ENCODE results near the gene WDR75.
"Not testable (repeated sequence)": the region's sequence is repeated elsewhere in the genome, so short reads cannot be mapped to it uniquely, and the experiment has no call there.

The WDR75 gene

DNA sequence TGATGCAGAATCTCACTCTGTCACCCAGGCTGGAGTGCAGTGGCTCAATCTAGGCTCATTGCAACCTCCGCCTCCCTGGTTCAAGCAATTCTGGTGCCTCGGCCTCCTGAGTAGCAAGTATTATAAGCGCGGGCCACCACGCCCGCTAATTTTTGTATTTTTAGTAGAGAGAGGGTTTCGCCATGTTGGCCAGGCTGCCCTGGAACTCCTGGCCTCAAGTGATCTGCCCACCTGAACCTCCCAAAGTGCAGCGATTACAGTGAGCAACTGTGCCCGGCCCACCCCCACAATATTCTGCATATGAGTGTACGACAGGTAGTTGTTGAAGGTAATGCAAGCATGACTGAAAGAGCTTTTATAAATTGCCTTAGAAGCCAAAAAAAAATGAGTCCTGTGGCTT, 1.2 kb downstream of the WDR75 start:
- DNase-seq: no peak

- DNase-seq: no peak
Measured at GRCh38 chr2:189444322-189444721, 3.0 kb downstream of the WDR75 start.

- DNase-seq: no peak
Measured at GRCh38 chr2:189446780-189447179, 5.5 kb downstream of the WDR75 start.

DNA sequence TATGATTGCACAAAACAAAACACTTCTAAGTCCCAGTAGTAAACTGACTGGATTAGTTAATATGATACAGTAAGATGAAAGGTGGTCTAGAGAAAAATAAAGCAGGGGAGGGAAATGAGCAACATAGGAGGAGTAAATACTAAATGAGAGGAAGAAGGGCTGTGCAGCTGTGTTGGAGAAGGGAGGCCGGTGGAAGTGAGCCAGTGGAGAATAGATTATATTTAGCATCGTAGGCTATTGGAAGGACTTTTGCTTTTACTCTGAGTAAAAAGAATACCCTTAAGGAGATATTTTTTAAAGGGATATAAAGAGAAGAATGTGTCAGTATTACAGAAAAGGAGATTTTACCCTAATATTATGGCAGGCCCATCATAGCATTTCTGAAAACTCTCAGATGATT, 12.7 kb downstream of the WDR75 start:
- no peak for DNase-seq

DNA sequence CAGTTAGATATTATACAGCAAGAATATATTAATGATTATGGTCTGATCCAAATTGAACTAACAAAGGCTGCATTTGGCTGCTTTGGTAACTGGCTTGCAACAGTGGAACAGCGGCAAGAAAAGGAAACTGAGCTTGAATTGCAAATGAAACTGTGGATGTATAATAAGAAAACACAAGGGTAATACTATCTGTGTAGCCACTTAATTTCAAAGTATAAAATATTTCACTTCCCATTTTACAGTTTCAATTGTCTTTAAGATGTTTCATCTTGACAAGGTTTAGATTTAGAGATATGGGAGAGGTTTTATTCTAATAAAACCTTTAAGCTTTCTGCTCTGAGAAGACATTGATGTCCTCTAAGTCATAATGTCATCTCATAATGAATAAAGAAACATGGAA, 23.8 kb downstream of the WDR75 start:
- no peak for DNase-seq

DNA sequence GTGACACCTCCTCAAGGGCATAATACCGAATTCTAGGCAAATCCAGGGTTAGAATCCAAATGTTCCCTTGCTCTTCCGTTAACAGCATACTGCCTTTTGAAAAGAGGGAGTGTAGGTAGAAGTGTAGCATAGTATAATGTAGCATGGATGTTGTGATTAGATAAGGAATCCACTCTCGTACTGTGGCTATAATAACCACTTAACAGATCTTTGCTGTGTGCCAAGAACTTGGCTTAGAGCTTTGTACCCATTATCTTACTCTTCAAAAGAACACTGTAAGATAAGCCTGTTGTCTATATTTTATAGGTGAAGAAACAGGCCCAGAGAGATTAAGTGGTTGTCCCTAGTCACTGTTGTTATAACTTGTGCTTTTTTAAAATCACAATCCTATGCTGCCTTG, 24.2 kb downstream of the WDR75 start:
- no peak for DNase-seq

GRCh38 chr2:189466046-189466445, 24.8 kb downstream of the WDR75 start:
- DNase-seq: no peak

GRCh38 chr2:189466656-189467055, 25.4 kb downstream of the WDR75 start:
- no peak for DNase-seq

GRCh38 chr2:189467160-189467559, 25.9 kb downstream of the WDR75 start:
- no peak for DNase-seq

- no peak for DNase-seq
Measured at GRCh38 chr2:189467593-189467992, 26.3 kb downstream of the WDR75 start.

DNA sequence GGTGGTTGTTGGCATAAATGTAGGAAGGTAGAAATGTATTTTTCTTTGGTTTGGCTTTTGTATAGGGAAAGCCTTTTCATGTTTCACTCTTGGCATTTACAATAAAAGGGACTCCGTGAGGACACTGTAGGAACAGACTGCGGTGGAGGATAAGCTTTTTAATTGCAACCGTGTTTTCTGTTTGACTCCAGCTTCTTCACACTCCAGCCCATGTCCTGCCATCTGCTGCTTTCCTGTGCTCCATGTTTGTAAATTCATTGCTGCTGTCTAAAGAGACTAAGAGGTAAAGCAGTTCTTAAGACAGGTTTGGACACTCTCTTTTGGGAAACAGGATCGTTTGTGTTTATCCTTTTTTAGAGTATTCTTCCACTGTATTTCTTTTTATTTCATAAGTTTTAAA, 33.3 kb downstream of the WDR75 start:
- no peak for DNase-seq

- DNase-seq: no peak
Measured at GRCh38 chr2:189477756-189478155, 36.5 kb downstream of the WDR75 start.

DNA sequence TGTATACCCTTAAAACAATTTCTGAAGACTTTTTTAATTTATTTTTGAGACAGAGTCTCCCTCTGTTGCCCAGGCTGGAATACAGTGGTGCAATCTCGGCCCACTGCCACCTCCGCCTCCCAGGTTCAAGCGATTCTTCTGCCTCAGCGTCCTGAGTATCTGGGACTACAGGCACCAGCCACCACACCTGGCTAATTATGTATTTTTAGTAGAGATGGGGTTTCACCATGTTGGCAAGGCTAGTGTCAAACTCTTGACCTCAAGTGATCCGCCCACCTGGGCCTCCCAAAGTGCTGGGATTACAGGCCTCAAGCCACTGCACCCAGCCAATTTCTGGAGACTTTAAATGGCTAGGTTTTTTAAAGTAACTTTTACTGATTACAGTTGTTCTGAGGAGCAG, 37.0 kb downstream of the WDR75 start:
- not testable (repeated sequence) for DNase-seq

GRCh38 chr2:189481071-189481470, 39.8 kb downstream of the WDR75 start:
- DNase-seq: no peak

- DNase-seq: no peak
Measured at GRCh38 chr2:189483571-189483970, 42.3 kb downstream of the WDR75 start.

GRCh38 chr2:189483980-189484740, 42.9 kb downstream of the WDR75 start:
- no peak for DNase-seq

DNA sequence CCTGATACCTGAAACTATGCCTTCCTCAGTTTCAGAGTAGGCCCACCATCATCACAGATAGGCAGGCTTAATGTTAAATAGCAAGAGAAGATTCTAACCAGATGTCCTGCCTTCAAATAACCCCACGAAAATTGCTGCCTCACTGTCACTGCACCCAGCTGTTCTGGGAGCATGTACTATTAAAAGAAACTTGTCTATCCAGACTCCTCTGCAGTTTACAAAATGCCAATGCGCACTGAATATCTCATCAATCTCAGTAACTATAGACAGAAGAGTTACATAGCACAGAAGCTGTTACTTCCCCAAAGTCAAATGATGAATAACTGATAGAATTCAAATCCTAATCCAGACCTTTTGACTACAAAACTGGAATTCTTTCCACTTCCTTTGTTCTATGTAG, 43.9 kb downstream of the WDR75 start:
- no peak for DNase-seq

GRCh38 chr2:189486237-189486770, 45.0 kb downstream of the WDR75 start:
- DNase-seq: no peak

DNA sequence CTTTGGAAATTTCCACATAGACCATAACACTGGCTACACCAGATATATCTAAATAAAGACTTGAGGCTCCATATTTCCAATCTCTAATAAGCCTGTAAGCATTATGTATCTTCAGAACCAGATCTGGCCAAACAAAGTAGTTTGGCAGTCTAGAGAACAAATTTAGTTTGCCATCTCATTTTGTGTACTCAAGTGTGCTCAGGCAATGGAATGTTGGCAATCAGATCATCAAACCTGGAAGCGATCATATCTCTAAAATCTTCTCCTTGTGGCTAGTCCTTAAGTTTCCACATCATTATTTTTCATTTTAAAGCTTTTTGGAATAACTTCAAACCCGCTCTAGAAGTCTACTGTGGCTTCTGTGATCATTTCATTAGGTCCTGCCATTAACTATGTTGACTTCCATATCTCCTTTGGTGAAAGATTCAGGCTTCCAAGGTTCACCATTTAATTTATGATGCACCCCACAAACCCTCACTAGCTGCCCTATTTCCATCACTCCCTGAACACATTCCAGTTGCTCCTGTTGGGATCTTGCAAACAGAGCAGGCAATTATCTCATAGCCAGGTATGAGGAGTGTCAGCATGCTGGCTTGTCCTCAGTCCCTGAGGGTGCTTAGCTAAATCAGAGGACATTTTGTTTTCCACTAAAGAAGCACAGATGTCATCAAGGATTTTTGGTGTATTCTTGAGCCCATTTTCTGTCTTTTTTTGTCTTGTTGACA, 46.2 kb downstream of the WDR75 start:
- no peak for DNase-seq

DNA sequence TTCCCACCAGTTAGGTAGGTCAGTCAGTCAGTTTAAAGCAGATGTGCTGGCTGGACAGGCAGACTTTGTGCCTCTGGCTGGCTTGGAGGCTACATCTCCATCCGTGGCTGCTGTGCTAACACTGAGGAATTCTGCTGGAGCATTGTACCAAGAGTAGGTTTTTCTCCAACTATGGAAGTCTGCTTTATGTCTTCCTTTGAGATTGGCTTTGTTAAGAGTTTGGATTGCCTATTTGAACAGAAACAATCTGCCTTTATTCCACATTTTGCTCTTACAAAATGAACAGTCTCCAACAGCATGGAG, 46.7 kb downstream of the WDR75 start:
- DNase-seq: no peak

DNA sequence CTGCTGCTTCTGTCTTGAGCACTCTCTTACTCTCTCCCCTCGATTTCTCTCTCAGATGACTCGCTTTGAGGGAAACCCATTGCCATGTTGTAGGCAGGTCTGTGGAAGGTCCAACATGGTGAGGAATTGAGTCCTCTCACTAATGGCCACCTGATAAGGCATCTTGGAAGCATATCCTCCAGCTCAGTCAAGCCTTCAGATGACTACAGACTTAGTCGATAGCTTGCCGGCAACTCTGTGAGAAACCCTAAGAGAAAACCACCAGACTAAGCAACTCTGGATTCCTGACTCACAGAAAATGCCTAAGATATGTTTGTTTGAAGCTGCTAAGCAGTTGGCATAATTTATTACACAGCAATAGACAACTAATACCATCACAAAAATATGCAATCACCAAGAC, 51.2 kb downstream of the WDR75 start:
- no peak for DNase-seq

DNA sequence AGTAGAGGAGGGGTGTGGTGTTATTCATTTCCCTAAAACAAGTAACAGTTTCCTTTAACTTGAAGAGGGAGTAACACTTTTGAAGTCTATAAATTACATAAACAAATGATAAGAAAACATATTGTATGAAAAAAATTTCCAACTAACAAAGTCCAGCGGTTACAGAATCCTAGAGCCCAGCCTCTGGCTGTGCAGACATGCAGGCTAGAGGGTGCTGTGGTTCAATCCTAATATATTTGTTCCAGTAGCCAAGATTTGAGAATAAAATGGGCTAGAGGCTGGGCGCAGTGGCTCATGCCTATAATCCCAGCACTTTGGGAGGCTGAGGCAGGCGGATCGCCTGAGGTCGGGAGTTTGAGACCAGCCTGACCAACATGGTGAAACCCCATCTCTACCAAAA, 56.9 kb downstream of the WDR75 start:
- no peak for DNase-seq

GRCh38 chr2:189499137-189499536, 57.9 kb downstream of the WDR75 start:
- no peak for DNase-seq

DNA sequence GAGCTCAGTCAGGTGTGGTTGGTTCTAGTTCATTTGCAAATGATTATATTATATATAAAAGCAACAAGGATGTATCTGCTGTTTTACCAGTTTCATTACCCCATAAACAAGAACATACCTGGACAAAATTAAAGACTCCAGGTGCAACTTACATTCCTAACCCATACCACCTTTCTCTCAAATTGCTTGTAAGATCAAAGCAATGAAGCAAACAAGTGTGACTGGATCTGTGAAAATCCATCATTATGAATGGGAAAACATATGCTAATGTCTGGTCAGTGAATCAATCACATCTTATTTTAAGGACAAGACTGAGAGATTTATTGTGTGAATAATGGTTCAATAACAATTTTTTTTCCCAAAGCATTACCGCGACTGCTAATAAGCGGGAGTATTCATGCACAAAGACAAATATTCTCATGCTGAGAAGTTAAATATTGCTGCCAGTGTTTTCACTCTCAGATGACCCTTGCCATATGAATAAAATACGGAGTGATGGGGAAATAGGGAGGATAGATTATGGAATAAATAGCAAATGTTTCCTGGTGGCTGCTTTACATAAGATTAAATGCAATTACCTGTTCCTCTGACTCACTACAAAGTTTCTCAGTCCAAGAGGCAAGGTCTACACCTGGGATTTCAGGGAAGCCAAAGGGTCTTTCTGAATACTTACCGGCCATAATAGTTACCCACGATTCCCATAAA, 59.3 kb downstream of the WDR75 start:
- no peak for DNase-seq
